HepG2 (cell line): ENCODE measurements around the gene AADAT. TPM values are rescaled to one million over a fixed set of nuclear protein-coding genes. Genes with fewer than 3 reads are reported as not detected.

Experiments used
- CEBPB ChIP-seq: IDR thresholded peaks from 2 replicates; pipeline ENCODE4 v1.6.1; 2011; ENCODE audit warnings: low read depth, low read length, improper control_type of control experiment, borderline replicate concordance
- FOXM1 ChIP-seq: sonication (generic); formaldehyde crosslinking; IDR thresholded peaks from 2 replicates; pipeline ENCODE4 v1.5.0; 2020; ENCODE audit warnings: missing genetic modification reagents
- HCFC1 ChIP-seq: fragments of 150-350 bp; IDR thresholded peaks from 2 replicates; pipeline ENCODE4 v1.6.1; 2014; ENCODE audit warnings: low read depth, low read length
- ISX ChIP-seq: sonication (generic); formaldehyde crosslinking; conservative IDR thresholded peaks from 2 replicates; pipeline ENCODE4 v1.5.0; 2020; ENCODE audit warnings: missing genetic modification reagents
- SIX1 ChIP-seq: sonication (generic); formaldehyde crosslinking; IDR thresholded peaks from 2 replicates; pipeline ENCODE4 v1.4.0; 2020; ENCODE audit warnings: missing genetic modification reagents, borderline replicate concordance
- XRCC5 ChIP-seq: fragments of 200-400 bp; formaldehyde crosslinking; optimal IDR thresholded peaks from 2 replicates; pipeline ENCODE3; 2017; ENCODE audit warnings: mild to moderate bottlenecking, low read length
- ZNF446 ChIP-seq: sonication (generic); formaldehyde crosslinking; IDR thresholded peaks from 2 replicates; pipeline ENCODE4 v1.5.0; 2020; ENCODE audit warnings: mild to moderate bottlenecking, missing genetic modification reagents
- ZNF460 ChIP-seq: sonication (generic); formaldehyde crosslinking; IDR thresholded peaks from 2 replicates; pipeline ENCODE4 v1.5.1; 2020; ENCODE audit warnings: missing genetic modification reagents, mild to moderate bottlenecking, borderline replicate concordance
- ZNF496 ChIP-seq: sonication (generic); formaldehyde crosslinking; IDR thresholded peaks from 2 replicates; pipeline ENCODE4 v1.8.1; 2023; ENCODE audit warnings: mild to moderate bottlenecking, moderate library complexity, missing genetic modification reagents; ENCODE audit not compliant: insufficient replicate concordance
- ZNF839 ChIP-seq: sonication (generic); formaldehyde crosslinking; IDR thresholded peaks from 2 replicates; pipeline ENCODE4 v1.4.0; 2020; ENCODE audit warnings: missing genetic modification reagents, mild to moderate bottlenecking, borderline replicate concordance
- ZNF878 ChIP-seq: sonication (generic); formaldehyde crosslinking; IDR thresholded peaks from 2 replicates; pipeline ENCODE4 v1.8.1; 2023; ENCODE audit warnings: mild to moderate bottlenecking, missing genetic modification reagents, moderate library complexity
- polyA plus RNA-seq, 8 experiments: library from polyadenylated mRNA; depleted of rRNA in 3 of 8; stranded (reverse) in 7 of 8; unstranded in 1 of 8; fragments of >200 nt; fragmentation: Illumina TruSeq in 4 of 8; extraction: Trizol in 4 of 8; gene quantifications; 2 replicates each; pipeline versions ENCODE4 v1.2.1 to v1.2.3, GENCODE V29; 2011 to 2016; ENCODE audit warnings: low read depth in 4 of 8, missing spikeins in 1 of 8, mixed read lengths in 1 of 8; ENCODE audit not compliant: insufficient read depth in 1 of 8
- total RNA-seq, 5 experiments: library from RNA; depleted of rRNA; stranded (reverse); fragments of >200 nt; fragmentation: Illumina TruSeq; extraction: Trizol; gene quantifications; 2 replicates each; pipeline ENCODE4 v1.2.3, GENCODE V29; 2016; ENCODE audit warnings: low read depth in 1 of 5
- TF ChIP-seq, protein P1 (sequence below): sonication (generic); formaldehyde crosslinking; IDR thresholded peaks from 2 replicates; pipeline ENCODE4 v1.5.1; 2020; ENCODE audit warnings: mild to moderate bottlenecking, missing genetic modification reagents

AADAT gene
- total and polyA plus RNA-seq, 2 of the 13 experiments (the other 11 are each of a cell fraction or from before 2014, with no cell fraction given): 6.1 to 9.1 TPM

DNA sequence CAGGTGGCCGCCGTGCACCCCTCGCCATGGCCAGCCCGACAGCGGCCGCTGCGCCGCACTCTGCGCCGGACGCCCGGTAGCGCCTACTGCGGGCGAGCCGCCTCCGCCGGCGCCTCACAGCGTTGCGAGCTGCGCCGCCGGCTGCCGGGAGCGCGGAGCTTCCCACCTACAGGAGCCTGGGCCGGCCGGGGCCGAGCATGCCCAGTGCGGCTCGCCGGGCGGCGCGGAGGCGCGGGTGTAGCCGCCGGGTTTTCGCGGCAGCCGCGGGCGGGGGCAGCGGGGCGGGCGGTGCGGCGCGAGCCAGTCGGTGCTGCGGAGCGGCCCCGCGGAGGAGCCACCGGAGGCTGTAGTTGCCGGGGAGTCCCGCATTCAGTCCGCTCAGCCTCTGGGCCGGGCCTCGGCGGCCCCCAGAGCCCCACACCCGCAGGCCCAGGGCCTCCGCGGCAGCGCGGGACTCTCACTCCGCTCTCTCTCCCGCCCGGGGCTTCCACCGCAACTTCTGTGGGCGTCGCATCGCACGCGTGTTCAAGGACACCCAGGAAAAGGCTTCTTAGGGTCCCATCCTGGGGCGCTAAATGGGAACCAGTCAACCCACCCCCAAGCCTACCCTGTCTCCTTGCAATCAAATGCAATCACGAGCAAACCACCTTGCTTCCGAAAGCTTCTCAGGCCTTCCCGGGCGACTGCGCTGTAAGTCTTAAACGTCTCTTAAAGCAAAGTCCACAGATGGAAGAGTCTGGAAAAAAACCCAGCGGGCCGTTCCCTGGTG lies 63.3 kb downstream of the AADAT start, which contains the start of gene MFAP3L (continued):
- no peak for TF ChIP-seq ZNF496 (CRISPR knock-in tag)
- no peak for TF ChIP-seq ZNF446 (CRISPR knock-in tag)
- no peak for TF ChIP-seq CEBPB
- TF ChIP-seq ISX (CRISPR knock-in tag): no peak
- TF ChIP-seq, protein P1, sequence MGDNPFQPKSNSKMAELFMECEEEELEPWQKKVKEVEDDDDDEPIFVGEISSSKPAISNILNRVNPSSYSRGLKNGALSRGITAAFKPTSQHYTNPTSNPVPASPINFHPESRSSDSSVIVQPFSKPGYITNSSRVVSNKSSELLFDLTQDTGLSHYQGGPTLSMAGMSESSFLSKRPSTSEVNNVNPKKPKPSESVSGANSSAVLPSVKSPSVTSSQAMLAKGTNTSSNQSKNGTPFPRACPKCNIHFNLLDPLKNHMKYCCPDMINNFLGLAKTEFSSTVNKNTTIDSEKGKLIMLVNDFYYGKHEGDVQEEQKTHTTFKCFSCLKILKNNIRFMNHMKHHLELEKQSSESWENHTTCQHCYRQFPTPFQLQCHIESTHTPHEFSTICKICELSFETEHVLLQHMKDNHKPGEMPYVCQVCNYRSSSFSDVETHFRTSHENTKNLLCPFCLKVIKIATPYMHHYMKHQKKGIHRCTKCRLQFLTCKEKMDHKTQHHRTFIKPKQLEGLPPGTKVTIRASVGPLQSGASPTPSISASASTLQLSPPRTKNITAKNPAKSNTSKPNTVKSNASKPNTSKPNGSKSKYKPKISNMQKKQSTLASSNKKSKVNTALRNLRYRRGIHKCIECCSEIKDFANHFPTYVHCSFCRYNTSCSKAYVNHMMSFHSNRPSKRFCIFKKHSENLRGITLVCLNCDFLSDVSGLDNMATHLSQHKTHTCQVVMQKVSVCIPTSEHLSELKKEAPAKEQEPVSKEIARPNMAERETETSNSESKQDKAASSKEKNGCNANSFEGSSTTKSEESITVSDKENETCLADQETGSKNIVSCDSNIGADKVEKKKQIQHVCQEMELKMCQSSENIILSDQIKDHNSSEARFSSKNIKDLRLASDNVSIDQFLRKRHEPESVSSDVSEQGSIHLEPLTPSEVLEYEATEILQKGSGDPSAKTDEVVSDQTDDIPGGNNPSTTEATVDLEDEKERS (CRISPR knock-in tag): no peak
- TF ChIP-seq FOXM1 (CRISPR knock-in tag): no peak
- no peak for TF ChIP-seq SIX1
- no peak for TF ChIP-seq ZNF839 (CRISPR knock-in tag)
- TF ChIP-seq ZNF878: no peak
- TF ChIP-seq XRCC5: no peak
- no peak for TF ChIP-seq HCFC1
- TF ChIP-seq ZNF460 (CRISPR knock-in tag): no peak
- TF ChIP-seq, all 625 proteins: peak for 67
